Smooth muscle cell (in vitro differentiated cells): ENCODE measurements around the gene L3HYPDH. TPM values are rescaled to one million over a fixed set of nuclear protein-coding genes. Genes with fewer than 3 reads are reported as not detected.
A peak's percentile ranks its signal among the peaks of the same experiment; 100 is the strongest.

Source experiments
- DNase-seq: peaks from one replicate; lab custom pipeline; 2025; ENCODE audit not compliant: unreplicated experiment; lab: John Stamatoyannopoulos, UW
- H2AFZ ChIP-seq: fragments of 200-600 bp; sonication (generic); 2 replicates; pipeline ENCODE4 v1.6.0; 2016; ENCODE audit warnings: antibody characterized with exemption, low read depth, mild to moderate bottlenecking
- H3F3A ChIP-seq: fragments of 200-600 bp; sonication (generic); 2 replicates; pipeline ENCODE4 v1.6.0; 2017; ENCODE audit warnings: antibody characterized with exemption, low read depth
- H3K27ac ChIP-seq: fragments of 200-600 bp; sonication (generic); 2 replicates; pipeline ENCODE4 v1.5.1; 2016; ENCODE audit warnings: low read depth, mild to moderate bottlenecking
- H3K27me3 ChIP-seq: fragments of 200-600 bp; sonication (generic); 2 replicates; pipeline ENCODE4 v1.6.1; 2016; ENCODE audit warnings: low read depth, mild to moderate bottlenecking
- H3K36me3 ChIP-seq: fragments of 200-600 bp; sonication (generic); 2 replicates; pipeline ENCODE4 v1.5.1; 2016; ENCODE audit warnings: low read depth
- H3K4me1 ChIP-seq: fragments of 200-600 bp; sonication (generic); 2 replicates; pipeline ENCODE4 v1.5.1; 2016; ENCODE audit warnings: low read depth
- H3K4me2 ChIP-seq: fragments of 200-600 bp; sonication (generic); 2 replicates; pipeline ENCODE4 v1.6.0; 2016; ENCODE audit warnings: mild to moderate bottlenecking
- H3K4me3 ChIP-seq: fragments of 200-600 bp; sonication (generic); 2 replicates; pipeline ENCODE4 v1.5.1; 2016; ENCODE audit warnings: mild to moderate bottlenecking
- H3K79me2 ChIP-seq: fragments of 200-600 bp; sonication (generic); 2 replicates; pipeline ENCODE4 v1.6.0; 2016; ENCODE audit warnings: low read depth, mild to moderate bottlenecking
- H3K9ac ChIP-seq: fragments of 200-600 bp; sonication (generic); 2 replicates; pipeline ENCODE4 v1.6.0; 2016; ENCODE audit warnings: low read depth
- H3K9me3 ChIP-seq: fragments of 200-600 bp; sonication (generic); replicated peaks from 2 replicates; pipeline ENCODE4 v1.5.1; 2016; ENCODE audit warnings: low read depth
- H4K20me1 ChIP-seq: fragments of 200-600 bp; sonication (generic); 2 replicates; pipeline ENCODE4 v1.6.0; 2016; ENCODE audit warnings: low read depth
- WGBS: methylation state at CpG from one replicate; pipeline ENCODE4 v1.1.7; 2016; ENCODE audit warnings: low lambda C conversion rate; 5-methylcytosine and 5-hydroxymethylcytosine counted together
- polyA plus RNA-seq: library from polyadenylated mRNA; unstranded; fragments of >200 nt; fragmentation: Nextera tagmentation; extraction: Ambion mirVana; gene quantifications from 2 replicates; pipeline ENCODE4 v1.2.1, GENCODE V29; 2016
- total RNA-seq: library from RNA; depleted of rRNA; stranded (reverse); fragments of >200 nt; gene quantifications from 2 replicates; pipeline ENCODE4 v1.2.3, GENCODE V29; 2014
- TF ChIP-seq, protein P1 (sequence below): fragments of 200-600 bp; sonication (generic); IDR thresholded peaks from 2 replicates; pipeline ENCODE4 v1.5.1; 2017; ENCODE audit warnings: borderline replicate concordance, mild to moderate bottlenecking, antibody characterized with exemption; ENCODE audit not compliant: insufficient read depth, poor library complexity, severe bottlenecking

Gene L3HYPDH
- total and polyA plus RNA-seq, 2 experiments from 2014 or later: 27.7 to 33.5 TPM

GRCh38 chr14:59510001-59510400 is 25.8 kb upstream of the L3HYPDH start:
- no peaks in the 10 kb centered on the region for H3K27me3 ChIP-seq
- H3K4me2 ChIP-seq: no peak overlapping the region
- no peak overlapping the region for H3K9ac ChIP-seq
- H3K9me3 ChIP-seq: no peaks in the 10 kb centered on the region
- WGBS: 36% methylated on average over 2 of the region's 2 CpGs
- peaks cover 7% of the 10 kb centered on the region for H3K4me1 ChIP-seq
- no peaks in the 10 kb centered on the region for H4K20me1 ChIP-seq
- no peaks in the 10 kb centered on the region for H3K36me3 ChIP-seq
- TF ChIP-seq, protein P1, sequence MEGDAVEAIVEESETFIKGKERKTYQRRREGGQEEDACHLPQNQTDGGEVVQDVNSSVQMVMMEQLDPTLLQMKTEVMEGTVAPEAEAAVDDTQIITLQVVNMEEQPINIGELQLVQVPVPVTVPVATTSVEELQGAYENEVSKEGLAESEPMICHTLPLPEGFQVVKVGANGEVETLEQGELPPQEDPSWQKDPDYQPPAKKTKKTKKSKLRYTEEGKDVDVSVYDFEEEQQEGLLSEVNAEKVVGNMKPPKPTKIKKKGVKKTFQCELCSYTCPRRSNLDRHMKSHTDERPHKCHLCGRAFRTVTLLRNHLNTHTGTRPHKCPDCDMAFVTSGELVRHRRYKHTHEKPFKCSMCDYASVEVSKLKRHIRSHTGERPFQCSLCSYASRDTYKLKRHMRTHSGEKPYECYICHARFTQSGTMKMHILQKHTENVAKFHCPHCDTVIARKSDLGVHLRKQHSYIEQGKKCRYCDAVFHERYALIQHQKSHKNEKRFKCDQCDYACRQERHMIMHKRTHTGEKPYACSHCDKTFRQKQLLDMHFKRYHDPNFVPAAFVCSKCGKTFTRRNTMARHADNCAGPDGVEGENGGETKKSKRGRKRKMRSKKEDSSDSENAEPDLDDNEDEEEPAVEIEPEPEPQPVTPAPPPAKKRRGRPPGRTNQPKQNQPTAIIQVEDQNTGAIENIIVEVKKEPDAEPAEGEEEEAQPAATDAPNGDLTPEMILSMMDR: no peak
- no peak overlapping the region for H3K27ac ChIP-seq
- H3K4me3 ChIP-seq: no peak overlapping the region
- DNase-seq: no peak
- H3K79me2 ChIP-seq: no peaks in the 10 kb centered on the region
- H2AFZ ChIP-seq: no peak overlapping the region
- peaks cover 13% of the 10 kb centered on the region for H3F3A ChIP-seq

GRCh38 chr14:59509101-59509500 is 24.9 kb upstream of the L3HYPDH start:
- Histone ChIP-seq H3K9ac (no peak overlapping the region), H4K20me1 (peaks cover 4% of the 10 kb centered on the region), H3K4me2 (no peak overlapping the region), H3K36me3 (no peaks in the 10 kb centered on the region), H3K27ac (no peak overlapping the region), H3K9me3 (no peaks in the 10 kb centered on the region), H2AFZ (no peak overlapping the region), H3F3A (peaks cover 13% of the 10 kb centered on the region), H3K27me3 (no peaks in the 10 kb centered on the region), H3K4me3 (no peak overlapping the region), H3K4me1 (peaks cover 7% of the 10 kb centered on the region), H3K79me2 (no peaks in the 10 kb centered on the region)
- DNase-seq: no peak
- WGBS: 93% methylated on average over 3 of the region's 3 CpGs
- TF ChIP-seq, protein P1: no peak

DNA sequence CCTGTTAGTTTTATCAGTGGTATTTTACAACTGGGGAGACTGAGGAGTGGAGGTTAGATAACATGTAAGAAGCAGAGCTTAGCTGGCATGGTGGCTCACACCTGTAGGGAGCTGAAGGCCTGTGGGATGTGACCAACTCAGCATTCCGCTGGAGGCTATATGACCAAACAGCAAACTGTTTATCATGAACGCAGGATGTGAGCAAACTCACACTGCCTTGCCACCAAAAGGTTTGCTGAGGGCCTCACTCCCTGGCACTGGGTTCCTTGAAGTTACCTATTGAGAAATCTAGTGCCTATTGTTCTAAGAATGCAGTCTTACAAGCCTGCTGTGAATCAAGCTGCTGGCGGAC is 23.5 kb upstream of the L3HYPDH start:
- no peak overlapping the region for H3K4me3 ChIP-seq
- H3K4me1 ChIP-seq: peaks cover 7% of the 10 kb centered on the region
- WGBS: 95% methylated on average over 3 of the region's 3 CpGs
- H3K4me2 ChIP-seq: no peak overlapping the region
- no peaks in the 10 kb centered on the region for H3K27me3 ChIP-seq
- H3K27ac ChIP-seq: no peak overlapping the region
- H3K36me3 ChIP-seq: no peaks in the 10 kb centered on the region
- no peak overlapping the region for H2AFZ ChIP-seq
- H3K9me3 ChIP-seq: no peaks in the 10 kb centered on the region
- H3K79me2 ChIP-seq: no peaks in the 10 kb centered on the region
- DNase-seq: no peak
- peaks cover 13% of the 10 kb centered on the region for H3F3A ChIP-seq
- H3K9ac ChIP-seq: no peak overlapping the region
- TF ChIP-seq, protein P1: no peak
- peaks cover 4% of the 10 kb centered on the region for H4K20me1 ChIP-seq

DNA sequence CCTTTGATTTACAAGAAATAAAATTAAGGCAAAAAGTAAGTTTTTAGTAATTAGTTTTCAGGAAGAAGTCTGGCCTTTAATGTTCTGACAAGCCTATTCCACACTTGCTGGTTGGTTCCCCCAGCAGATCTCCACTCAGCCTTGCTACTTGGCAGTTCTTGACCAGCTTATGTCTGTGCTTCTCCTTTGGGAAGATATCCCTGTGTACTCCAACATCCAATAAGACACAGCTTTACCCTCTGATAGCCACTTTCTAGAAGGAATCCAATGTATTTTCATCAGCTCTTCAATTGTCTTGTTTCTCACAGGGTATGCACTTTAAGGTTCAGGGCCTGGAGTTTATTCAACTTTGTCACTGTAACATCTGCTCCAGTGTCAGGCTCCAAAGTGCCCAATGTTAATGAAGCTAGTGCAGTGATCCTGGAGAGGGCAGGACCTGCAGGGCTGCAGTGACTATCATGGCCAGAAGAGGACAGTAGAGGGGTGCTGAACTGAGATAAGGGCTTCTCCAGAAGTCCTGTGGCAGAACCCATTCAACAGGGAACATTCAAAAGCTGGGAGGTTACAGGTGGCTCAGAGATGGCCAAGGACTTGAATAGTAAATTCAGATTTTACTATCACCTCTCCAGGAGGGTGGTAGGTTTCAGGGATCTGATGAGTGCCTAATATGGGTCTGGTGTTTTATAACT is 23.0 kb upstream of the L3HYPDH start:
- no peaks in the 10 kb centered on the region for H3K27me3 ChIP-seq
- H3K9me3 ChIP-seq: no peaks in the 10 kb centered on the region
- TF ChIP-seq, protein P1: peak; percentile 79
- peaks cover 7% of the 10 kb centered on the region for H4K20me1 ChIP-seq
- no peak overlapping the region for H3K4me3 ChIP-seq
- no peak overlapping the region for H3K4me2 ChIP-seq
- H3K4me1 ChIP-seq: peaks cover 4% of the 10 kb centered on the region
- DNase-seq: no peak
- H2AFZ ChIP-seq: no peak overlapping the region
- peaks cover 13% of the 10 kb centered on the region for H3F3A ChIP-seq
- H3K79me2 ChIP-seq: no peaks in the 10 kb centered on the region
- no peak overlapping the region for H3K9ac ChIP-seq
- no peaks in the 10 kb centered on the region for H3K36me3 ChIP-seq
- H3K27ac ChIP-seq: no peak overlapping the region
